Type B pancreatic cell (in vitro differentiated cells): Measurements from ENCODE around the gene EXOC3L1. TPM values are rescaled to one million over a fixed set of nuclear protein-coding genes. Genes with fewer than 3 reads are reported as not detected.

ENCODE experiments used
- DNase-seq: peaks from one replicate; pipeline ENCODE4 v3.0.0; 2021; ENCODE audit warnings: mixed read lengths; ENCODE audit not compliant: unreplicated experiment; ENCODE audit errors: extremely low spot score
- H3K27ac Mint-ChIP-seq: 2 replicates; pipeline ENCODE4 v1.8.0; 2021; ENCODE audit warnings: mild to moderate bottlenecking, mixed read lengths
- H3K27me3 Mint-ChIP-seq: 2 replicates; pipeline ENCODE4 v1.8.0; 2021; ENCODE audit warnings: mixed read lengths
- H3K36me3 Mint-ChIP-seq: 2 replicates; pipeline ENCODE4 v1.8.0; 2021; ENCODE audit warnings: mixed read lengths
- H3K4me1 Mint-ChIP-seq: one replicate; pipeline ENCODE4 v1.8.0; 2021; ENCODE audit warnings: mixed read lengths; ENCODE audit not compliant: unreplicated experiment
- H3K4me3 Mint-ChIP-seq: 2 replicates; pipeline ENCODE4 v1.8.0; 2021; ENCODE audit warnings: mild to moderate bottlenecking, mixed read lengths
- H3K9me3 Mint-ChIP-seq: 2 replicates; pipeline ENCODE4 v1.8.0; 2021; ENCODE audit warnings: mixed read lengths
- total RNA-seq: library from RNA; stranded (reverse); gene quantifications from 2 replicates; pipeline ENCODE4 v1.2.1, GENCODE V29; 2021; ENCODE audit warnings: low replicate concordance
- TF ChIP-seq, protein P1 (sequence below): fragments of 200-600 bp; sonication (generic); conservative IDR thresholded peaks from 2 replicates; pipeline ENCODE4 v1.5.0; 2021; ENCODE audit warnings: antibody characterized with exemption, mild to moderate bottlenecking

Gene EXOC3L1
- total RNA-seq, 1 donor from 2014 or later, result 0.41 TPM

DNA sequence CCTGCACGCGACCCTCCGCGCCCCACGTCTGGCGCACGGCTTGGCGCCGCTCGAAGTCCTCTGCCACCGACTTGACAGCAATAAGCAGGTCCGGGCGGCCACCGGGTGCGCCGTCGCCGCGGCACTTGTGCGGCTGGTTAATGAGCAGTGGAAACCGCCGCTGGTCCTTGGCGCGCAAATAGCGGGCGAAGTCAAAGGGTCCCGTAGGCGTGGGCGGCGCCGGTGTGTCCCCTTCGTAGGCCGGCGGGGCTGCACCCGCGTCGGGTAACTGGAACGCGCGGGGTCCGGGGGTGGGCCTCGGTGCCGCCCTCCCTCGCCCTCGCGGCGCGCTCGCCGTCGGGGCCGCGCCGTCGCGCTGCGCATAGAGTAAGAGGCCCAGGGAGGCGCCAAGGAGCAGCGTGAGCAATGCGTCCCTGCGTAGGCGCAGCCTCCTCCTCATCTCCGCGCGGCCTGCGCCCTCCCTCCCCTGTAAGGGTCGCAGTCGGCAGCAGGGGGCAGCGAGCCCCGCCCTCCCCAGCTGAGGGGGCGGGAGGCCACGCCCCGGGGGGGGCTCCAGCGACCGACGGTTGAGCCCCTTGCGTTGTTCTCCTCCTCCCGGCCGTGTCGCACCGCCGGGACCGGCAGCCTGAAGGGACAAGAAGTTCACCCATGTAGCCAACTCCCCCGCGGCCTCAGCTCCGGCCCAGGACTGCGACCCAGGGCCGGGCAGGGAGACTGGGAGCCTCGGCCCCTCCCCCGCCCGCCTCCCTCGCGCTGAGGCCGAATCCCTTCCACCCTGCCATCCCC, 39.7 kb downstream of the EXOC3L1 start:
- Mint-ChIP-seq H3K4me1 (no peaks in the 10 kb centered on the region), H3K4me3 (peak overlapping the region; percentile 85), H3K27ac (no peak overlapping the region), H3K27me3 (peaks cover 43% of the 10 kb centered on the region), H3K9me3 (no peaks in the 10 kb centered on the region), H3K36me3 (peaks cover 12% of the 10 kb centered on the region)
- no peak for DNase-seq
- TF ChIP-seq, protein P1, sequence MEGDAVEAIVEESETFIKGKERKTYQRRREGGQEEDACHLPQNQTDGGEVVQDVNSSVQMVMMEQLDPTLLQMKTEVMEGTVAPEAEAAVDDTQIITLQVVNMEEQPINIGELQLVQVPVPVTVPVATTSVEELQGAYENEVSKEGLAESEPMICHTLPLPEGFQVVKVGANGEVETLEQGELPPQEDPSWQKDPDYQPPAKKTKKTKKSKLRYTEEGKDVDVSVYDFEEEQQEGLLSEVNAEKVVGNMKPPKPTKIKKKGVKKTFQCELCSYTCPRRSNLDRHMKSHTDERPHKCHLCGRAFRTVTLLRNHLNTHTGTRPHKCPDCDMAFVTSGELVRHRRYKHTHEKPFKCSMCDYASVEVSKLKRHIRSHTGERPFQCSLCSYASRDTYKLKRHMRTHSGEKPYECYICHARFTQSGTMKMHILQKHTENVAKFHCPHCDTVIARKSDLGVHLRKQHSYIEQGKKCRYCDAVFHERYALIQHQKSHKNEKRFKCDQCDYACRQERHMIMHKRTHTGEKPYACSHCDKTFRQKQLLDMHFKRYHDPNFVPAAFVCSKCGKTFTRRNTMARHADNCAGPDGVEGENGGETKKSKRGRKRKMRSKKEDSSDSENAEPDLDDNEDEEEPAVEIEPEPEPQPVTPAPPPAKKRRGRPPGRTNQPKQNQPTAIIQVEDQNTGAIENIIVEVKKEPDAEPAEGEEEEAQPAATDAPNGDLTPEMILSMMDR, result peak; percentile 52

DNA sequence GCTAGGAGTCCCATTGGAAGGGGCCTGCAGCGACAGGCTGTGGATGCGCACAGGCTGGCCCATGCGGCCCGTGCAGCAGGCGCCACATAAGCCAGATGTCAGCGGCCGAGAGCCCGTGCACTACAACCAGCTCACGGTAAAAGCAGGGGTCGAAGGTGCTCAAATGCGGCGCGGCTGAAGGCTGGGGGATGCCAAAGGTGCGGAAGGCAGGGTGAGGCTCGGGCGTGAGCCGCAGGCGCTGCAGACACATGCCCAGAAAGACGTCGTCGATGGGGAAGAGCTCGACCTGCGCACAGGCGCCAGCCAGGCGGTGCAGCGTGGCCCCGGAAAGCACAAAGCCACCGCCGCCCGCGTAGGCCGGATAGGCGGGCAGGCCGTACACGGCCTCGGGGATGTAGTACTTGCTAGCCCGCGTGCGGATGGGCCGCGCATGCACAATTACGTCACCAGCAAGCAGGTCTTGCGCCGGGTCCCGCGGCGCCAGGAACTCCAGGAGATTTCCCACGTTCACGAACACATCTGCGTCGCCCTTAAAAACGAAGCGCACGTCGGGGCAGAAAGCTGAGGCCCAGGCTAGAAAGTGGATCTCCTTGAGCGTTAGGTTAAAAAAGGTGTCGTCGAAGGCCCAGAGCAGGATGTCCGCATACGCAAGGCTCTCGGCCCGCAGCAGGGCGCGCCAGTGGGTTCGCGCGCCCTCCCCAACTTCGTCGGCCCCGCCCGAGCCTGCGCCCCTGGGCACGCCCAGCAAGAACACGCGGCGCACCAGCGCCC, 40.5 kb downstream of the EXOC3L1 start:
- Mint-ChIP-seq H3K27ac (no peak overlapping the region), H3K4me3 (peak overlapping the region; percentile 37), H3K9me3 (no peaks in the 10 kb centered on the region), H3K4me1 (no peaks in the 10 kb centered on the region), H3K36me3 (peaks cover 16% of the 10 kb centered on the region), H3K27me3 (peaks cover 41% of the 10 kb centered on the region)
- no peak for DNase-seq
- TF ChIP-seq, protein P1, result no peak

DNA sequence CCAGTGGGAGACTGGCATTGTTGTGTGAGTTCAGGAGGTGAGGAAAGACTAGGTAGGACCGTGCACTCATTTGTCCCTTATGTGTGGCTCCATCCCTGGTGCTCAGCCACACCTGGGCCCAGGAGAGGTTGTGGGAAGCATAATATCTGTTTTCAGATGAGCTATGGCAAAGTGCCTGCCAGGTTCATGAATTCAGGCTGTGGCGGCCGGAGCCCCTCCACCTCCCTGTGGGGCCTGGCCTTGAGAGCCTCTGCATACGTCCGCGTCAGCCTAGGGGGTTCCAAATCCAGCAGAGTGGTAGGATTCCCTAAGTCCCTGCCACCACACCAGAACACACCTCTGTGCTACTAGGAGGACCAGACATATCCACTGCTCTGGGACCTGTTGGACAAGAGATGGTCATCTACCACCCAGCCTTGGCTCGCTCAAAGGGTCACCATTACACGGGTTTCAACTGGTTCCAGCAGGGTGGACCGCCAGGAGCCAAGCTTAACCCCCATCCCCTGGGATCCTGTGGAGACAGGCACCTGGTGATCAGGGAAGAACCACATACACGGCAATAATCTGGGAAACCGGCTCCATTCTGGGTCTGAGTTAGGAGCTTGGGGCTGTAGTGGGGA, 41.2 kb downstream of the EXOC3L1 start:
- Mint-ChIP-seq H3K4me1 (no peaks in the 10 kb centered on the region), H3K4me3 (peak overlapping the region; percentile 37), H3K27ac (no peak overlapping the region), H3K27me3 (peaks cover 34% of the 10 kb centered on the region), H3K9me3 (no peaks in the 10 kb centered on the region), H3K36me3 (peaks cover 20% of the 10 kb centered on the region)
- DNase-seq, result no peak
- TF ChIP-seq, protein P1, result no peak

DNA sequence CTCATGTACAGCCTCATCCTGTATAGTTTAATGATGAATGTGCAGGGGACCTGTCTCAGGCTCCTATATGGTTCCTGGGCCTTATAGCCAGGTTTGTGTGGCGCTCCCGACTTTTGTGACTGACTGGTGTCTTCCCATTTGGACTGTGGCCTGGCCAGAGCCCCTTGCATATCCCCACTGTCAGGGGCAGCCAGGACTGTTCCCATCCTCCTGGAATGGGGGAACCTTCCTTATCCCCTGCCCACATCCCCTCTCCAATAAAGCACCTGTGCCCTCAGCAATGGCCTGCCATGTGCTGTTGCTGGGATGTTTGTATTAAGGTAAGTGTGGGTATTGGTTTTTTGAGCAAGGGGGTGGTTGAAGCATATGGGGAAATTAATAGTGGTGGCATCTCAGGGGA, 41.7 kb downstream of the EXOC3L1 start:
- DNase-seq, result no peak
- Mint-ChIP-seq H3K27ac (no peak overlapping the region), H3K36me3 (peaks cover 23% of the 10 kb centered on the region), H3K27me3 (peaks cover 29% of the 10 kb centered on the region), H3K4me3 (peak overlapping the region; percentile 37), H3K9me3 (no peaks in the 10 kb centered on the region), H3K4me1 (no peaks in the 10 kb centered on the region)
- TF ChIP-seq, protein P1, result no peak

DNA sequence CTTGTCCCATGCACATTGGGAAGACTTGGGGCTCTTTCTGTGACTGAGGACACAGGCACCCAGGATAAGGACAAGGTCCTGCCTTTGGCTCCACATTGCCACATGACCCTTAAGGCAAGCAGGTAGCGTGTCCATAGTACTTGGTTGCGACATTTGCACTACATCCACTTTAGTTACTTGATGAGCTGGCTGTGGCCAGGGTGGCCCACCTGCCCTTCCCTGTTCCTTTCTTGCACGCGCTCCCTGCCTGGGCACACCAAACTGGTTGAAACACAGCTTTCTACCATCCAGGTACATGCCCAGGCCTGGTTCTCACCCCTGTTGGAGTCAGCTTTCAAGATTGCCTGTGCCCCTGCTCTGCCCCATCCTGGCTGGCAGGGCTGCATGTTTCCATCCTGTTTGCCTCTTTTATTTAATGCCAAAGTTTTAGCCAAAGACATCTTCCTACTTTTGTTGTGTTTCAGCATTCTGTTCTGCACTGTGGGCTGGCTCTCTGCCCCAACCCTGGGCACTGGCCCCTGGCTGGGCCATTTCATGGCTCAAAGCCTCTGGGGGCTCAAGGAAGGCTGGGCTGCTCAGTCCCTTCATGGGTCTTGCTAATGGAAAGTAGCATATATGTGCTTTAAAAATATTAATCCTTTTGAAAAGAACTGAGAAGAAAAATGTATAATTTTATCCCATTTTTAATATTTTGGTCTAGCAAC, 42.3 kb downstream of the EXOC3L1 start:
- no peak overlapping the region for H3K4me3 Mint-ChIP-seq
- no peaks in the 10 kb centered on the region for H3K4me1 Mint-ChIP-seq
- no peak for DNase-seq
- no peaks in the 10 kb centered on the region for H3K9me3 Mint-ChIP-seq
- no peak overlapping the region for H3K27ac Mint-ChIP-seq
- peaks cover 23% of the 10 kb centered on the region for H3K36me3 Mint-ChIP-seq
- TF ChIP-seq, protein P1, result no peak
- peaks cover 22% of the 10 kb centered on the region for H3K27me3 Mint-ChIP-seq
